Activated T-cell treated with anti-CD3 and anti-CD28 coated beads, Interleukin-2, amount 50 U/mL, for 72 hours (primary cell): ENCODE results near the gene POU3F3. TPM values are rescaled to one million over a fixed set of nuclear protein-coding genes. Genes with fewer than 3 reads are reported as not detected.

ENCODE experiments used
- ATAC-seq, 2 donors: fragments of 150-1000 bp; cut with Tn5 transposase; replicated peaks in 1 of 2; 2 replicates each; pipeline ENCODE4 v1.10.0; 2021; ENCODE audit warnings: moderate library complexity in 2 of 2, mild to moderate bottlenecking in 1 of 2
- DNase-seq, 2 donors: peaks; one replicate each; pipeline ENCODE4 v3.0.0; 2021 to 2022; ENCODE audit warnings: mixed read lengths in 1 of 2
- H3K27ac Mint-ChIP-seq: one replicate; pipeline ENCODE4 v1.8.0; 2022; ENCODE audit warnings: mild to moderate bottlenecking, moderate library complexity, mixed read lengths
- H3K27me3 Mint-ChIP-seq: one replicate; pipeline ENCODE4 v1.8.0; 2022; ENCODE audit warnings: low read depth, mixed read lengths
- H3K36me3 Mint-ChIP-seq, 2 donors: one replicate each; pipeline ENCODE4 v1.8.0; 2022; ENCODE audit warnings: mixed read lengths in 2 of 2, mild to moderate bottlenecking in 1 of 2; ENCODE audit not compliant: insufficient read depth in 2 of 2
- H3K4me1 Mint-ChIP-seq: one replicate; pipeline ENCODE4 v1.8.0; 2022; ENCODE audit warnings: low read depth, mixed read lengths
- H3K4me3 Mint-ChIP-seq, 2 donors: one replicate each; pipeline ENCODE4 v1.8.0; 2022; ENCODE audit warnings: mild to moderate bottlenecking in 2 of 2, mixed read lengths in 2 of 2, moderate library complexity in 2 of 2
- H3K9me3 Mint-ChIP-seq, 2 donors: one replicate each; pipeline ENCODE4 v1.8.0; 2022; ENCODE audit warnings: mixed read lengths in 2 of 2
- total RNA-seq, 2 donors: library from RNA; stranded (reverse); gene quantifications; one replicate each; pipeline ENCODE4 v1.2.3, GENCODE V29; 2022

The POU3F3 gene
- total RNA-seq, 2 donors from 2014 or later, result not detected

DNA sequence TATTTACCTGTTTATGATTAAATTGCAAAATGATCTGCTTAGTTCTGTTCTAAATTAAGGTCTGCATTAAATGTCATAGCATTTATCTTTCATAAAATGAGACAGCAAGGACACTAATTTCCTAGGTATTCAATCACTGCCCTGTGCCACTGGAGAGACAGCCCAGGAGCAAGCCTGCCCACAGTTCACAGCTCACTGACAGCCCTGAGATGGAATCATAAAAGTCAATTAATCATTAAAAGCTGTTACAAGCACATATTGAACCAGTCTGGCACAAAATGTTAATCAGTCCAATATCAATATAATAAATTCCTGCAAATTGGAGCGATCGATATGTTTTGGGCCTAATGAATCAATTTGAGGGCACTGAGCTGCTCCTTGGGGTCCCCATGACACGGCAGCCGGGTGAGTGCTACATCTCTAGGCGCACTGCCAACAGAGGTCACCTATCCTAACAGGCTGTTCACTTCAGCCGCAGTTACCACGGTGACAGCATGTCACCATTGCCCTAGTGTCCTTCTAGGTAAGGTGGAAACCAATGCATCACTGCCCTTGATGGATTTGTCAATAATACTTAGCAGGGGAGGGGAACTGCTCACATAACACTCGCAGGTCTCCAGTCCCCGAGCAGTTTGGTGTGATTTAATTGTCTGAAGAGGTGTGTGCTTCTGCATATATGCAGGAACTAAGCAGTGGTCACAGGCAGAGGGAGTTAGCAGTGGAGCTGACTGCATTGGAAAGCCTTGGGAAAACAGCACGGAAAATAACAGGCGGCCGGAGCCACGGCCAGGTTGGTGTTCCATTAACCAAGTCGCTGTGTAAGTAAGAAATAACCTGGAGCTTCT lies 47.3 kb downstream of the POU3F3 start:
- Mint-ChIP-seq H3K9me3 (no peaks in the 10 kb centered on the region), H3K4me1 (no peaks in the 10 kb centered on the region), H3K27me3 (peaks cover 7% of the 10 kb centered on the region), H3K4me3 (no peak overlapping the region), H3K27ac (no peak overlapping the region), H3K36me3 (no peaks in the 10 kb centered on the region)
- ATAC-seq, result no peak
- no peak for DNase-seq

DNA sequence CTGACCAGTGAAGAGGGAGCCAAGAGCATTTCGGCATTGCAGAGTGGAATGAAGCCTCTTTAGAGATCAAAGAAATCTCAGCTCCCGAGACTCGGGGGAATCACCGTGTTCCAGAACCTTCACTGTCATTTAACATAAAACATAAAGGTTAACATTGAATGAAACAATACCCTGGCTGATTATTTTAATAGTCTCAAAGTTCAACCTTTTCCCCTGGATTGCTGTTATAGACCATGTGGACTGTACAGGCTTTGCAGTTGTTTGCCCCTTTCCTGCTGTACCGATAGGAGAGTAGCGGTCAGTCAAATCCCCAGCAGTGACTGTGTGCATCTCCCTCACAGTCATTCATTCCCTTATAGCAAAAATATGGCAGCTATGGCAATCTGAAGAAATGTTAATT lies 48.4 kb downstream of the POU3F3 start:
- ATAC-seq, result no peak
- no peak for DNase-seq
- no peaks in the 10 kb centered on the region for H3K4me1 Mint-ChIP-seq
- H3K27me3 Mint-ChIP-seq, result peaks cover 7% of the 10 kb centered on the region
- H3K27ac Mint-ChIP-seq, result no peak overlapping the region
- no peaks in the 10 kb centered on the region for H3K36me3 Mint-ChIP-seq
- no peaks in the 10 kb centered on the region for H3K9me3 Mint-ChIP-seq
- no peak overlapping the region for H3K4me3 Mint-ChIP-seq

Other genes starting within 250 kb of the POU3F3 start
- gene MRPS9, start 184.0 kb downstream of the POU3F3 start, total RNA-seq, result 10 to 100 TPM; 24.6 to 27.3 TPM